Raji (cell line): Measurements from ENCODE around the gene SSC4D.

Experiments used
- POLR2A ChIP-seq: IDR thresholded peaks from 2 replicates; pipeline ENCODE4 v1.6.1; 2011; ENCODE audit warnings: low read depth, low read length, control low read depth; ENCODE audit not compliant: insufficient read depth

SSC4D gene

DNA sequence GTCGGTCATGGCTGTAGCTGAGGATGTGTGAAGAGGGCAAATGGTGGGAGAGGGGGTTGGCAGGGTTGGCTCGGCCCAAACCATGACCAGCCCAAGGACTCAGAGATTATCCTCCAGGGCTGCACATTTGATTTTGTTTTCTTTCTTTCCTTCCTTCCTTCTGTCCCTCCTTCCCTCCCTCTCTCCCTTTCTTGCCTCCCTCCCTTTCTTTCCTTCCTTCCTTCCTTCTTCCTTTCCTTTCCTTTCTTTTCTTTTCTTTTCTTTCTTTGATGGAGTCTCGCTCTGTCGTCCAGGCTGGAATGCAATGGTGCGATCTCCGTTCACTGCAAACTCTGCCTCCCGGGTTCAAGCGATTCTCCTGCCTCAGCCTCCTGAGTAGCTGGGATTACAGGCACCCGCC is 3.8 kb downstream of the SSC4D start:
- TF ChIP-seq POLR2A = no peak

DNA sequence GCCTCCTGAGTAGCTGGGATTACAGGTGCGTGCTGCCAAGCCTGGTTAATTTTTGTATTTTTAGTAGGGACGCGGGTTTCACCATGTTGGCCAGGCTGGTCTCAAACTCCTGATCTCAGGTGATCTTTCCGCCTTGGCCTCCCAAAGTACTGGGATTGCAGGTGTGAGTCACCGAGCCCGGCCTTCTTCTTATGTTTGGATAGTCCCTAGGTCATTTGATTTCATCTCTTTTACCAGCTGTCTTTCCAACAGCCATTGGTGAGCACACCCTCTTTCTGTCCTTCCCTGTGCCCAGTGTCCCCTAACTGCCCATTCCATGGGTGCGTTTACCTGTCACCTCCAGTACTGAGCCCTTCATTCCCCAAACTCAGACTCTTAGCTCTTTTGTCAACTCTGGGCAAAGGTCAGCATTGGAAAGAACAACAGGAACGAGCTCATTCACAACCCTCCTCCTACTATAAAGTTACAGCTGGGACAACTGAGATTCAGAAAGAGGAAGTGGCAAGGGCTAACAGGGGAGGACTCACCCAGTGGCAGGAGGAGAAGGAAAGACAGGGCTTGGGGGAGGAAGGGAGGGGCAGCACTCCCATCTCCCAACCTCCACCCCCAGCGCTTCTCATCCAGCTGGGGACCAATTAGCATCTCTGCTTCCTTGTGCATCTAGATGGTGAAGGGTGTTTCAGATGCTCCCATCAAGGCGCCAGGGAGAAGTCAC is 5.6 kb downstream of the SSC4D start:
- TF ChIP-seq POLR2A = no peak

DNA sequence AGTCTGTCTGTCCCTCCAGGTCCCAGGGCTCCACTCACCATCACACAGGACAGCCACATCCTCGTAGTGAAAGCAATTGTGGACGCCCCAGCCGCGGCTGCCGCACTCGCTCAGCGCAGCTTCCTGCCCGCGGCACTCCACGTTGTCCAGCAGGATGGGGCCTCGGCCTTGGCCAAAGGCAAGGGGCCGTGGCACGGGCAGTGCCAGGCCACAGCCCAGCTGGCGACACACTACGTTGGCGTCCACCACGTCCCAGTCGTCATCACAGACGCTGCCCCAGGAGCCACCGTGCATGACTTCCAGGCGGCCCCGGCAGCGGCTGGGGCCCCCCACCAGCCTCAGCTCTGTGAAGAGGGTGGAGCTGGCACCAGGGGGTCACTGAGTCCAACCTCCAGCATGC is 9.2 kb downstream of the SSC4D start:
- no peak for TF ChIP-seq POLR2A

DNA sequence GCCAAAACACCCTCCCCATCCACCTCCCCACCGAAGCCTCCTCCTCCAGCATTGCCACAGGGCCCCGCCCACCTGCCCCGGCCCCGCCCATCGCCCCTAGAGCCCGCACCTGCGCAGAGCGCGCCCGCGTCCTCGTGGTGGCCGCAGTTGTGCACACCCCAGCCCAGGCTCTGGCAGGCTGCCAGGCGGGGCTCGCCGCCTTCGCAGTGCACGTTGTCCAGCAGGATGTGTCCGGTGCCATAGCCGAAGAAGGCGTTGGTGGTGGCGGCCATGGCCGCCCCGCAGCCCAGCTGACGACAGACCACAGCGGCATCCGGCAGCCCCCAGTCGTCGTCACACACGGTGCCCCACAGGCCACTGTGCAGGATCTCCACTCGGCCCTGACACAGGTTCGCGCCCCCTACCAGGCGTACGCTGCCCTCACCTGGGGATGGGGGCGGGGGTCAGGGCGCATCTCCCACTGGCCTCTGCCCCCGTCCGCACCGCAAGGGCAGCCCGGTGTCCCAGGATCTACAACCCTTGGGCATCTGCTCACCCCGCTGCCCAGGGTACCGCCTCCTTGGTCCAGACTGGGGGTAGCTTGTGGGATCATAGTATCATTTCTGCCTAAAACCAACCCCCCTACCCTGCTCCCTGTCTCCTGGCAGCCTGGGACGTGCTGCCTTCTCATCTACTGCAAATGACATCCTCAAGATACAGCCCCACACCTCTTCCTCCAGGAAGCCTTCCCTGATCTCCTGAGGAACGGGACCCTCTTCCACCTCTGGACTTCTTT is 11.9 kb downstream of the SSC4D start:
- TF ChIP-seq POLR2A = no peak

DNA sequence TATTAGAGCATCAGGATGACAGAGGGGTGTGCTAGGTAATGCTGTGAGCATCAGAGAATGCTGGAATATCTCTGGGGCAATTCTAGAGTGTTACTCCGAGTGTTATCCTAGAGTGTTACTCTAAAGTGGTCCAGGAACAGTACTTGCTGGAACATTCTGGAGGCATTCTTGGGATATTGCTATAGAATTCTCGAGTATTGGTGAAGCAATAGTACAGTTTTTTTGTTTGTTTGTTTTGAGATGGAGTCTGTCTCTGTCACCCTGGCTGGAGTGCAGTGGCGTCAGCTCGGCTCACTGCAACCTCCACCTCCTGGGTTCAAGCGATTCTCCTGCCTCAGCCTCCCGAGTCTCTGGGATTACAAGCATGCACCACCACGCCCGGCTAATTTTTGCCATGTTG is 12.6 kb downstream of the SSC4D start:
- TF ChIP-seq POLR2A = no peak

DNA sequence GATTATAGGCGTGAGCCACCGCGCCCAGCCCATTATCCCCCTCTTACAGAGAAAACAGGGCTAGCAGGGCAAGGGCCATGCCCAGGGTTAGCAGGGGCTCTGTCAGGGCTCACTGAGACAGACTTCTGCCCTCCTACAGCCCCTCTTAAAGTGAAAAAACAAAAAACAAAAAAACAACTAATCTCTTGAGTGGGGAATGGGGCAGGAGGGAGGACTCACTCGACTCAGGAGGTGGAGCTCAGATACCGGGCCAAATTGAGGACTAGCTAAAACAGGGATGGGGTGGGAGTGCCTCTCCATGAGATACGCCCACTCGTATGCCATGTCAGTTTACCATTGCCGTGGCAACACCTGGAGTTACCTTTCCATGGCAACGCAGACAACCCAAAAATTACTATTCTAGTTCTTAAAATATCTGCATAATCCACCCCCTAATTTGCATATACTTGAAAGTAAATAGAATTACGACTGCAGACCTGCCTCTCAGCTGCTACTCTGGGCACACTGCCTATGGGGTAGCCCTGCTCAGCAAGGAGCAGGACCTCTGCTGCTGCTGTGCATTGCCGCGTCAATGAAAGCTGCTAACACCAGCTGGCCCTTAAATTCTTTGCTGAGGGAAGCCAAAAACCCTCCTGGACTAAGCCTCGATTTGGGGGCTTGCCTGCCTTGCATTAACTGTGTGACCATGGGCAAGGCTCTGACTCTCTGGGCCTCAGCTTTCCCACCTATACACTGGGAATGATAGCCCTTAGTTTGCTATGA is 13.4 kb downstream of the SSC4D start:
- TF ChIP-seq POLR2A = no peak

DNA sequence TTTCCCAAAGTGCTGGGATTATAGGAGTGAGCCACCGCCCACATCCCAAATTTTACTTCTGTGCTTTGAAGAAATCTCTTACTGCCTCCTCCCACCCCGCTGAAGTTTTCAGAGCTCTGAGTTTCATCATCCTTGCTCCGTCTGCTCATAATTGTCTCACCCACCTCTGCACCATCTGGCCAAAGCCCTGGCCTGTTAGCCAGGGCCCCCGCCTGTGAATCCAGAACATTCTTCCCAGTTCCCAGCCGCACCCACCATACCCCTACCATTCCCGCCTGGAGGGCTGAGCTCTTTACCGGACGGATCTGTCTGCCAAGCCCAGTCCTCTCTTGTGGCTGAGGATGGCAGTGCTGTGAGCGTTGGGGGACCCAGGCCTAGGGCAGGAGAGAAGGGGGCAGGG is 14.5 kb downstream of the SSC4D start:
- no peak for TF ChIP-seq POLR2A

GRCh38 chr7:76393116-76394031 is 16.1 kb downstream of the SSC4D start:
- TF ChIP-seq POLR2A = peak; percentile 91

DNA sequence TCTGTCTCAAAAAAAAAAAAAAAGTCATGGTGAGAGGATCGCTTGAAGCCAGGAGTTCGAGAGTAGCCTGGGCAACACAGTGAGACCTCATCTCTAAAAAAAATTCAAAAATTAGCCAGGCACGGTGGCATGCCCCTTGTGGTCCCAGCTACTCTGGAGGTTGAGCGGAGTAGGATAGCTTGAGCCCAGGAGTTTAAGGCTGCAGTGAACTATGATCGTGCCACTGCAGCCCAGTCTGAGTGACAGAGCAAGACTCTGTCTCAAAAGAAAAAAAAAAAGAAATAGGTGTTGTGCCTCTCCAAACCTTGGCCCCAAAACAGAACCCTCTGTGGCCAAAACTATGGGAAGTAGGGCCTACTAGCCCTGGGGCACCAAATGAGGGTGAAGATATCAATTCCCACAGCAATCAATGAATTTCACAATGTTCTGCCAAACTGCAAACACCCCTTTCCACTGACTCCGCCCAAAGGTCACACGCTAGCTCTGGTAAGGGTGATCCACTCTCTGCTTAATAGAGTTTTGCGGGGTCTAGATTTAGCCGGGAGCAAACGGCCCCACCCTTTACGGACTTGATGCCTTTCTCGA is 16.9 kb downstream of the SSC4D start:
- no peak; the same call in 1 of the 2 replicates for TF ChIP-seq POLR2A

- TF ChIP-seq POLR2A = no peak
Measured at GRCh38 chr7:76390092-76390491, 19.4 kb downstream of the SSC4D start.

DNA sequence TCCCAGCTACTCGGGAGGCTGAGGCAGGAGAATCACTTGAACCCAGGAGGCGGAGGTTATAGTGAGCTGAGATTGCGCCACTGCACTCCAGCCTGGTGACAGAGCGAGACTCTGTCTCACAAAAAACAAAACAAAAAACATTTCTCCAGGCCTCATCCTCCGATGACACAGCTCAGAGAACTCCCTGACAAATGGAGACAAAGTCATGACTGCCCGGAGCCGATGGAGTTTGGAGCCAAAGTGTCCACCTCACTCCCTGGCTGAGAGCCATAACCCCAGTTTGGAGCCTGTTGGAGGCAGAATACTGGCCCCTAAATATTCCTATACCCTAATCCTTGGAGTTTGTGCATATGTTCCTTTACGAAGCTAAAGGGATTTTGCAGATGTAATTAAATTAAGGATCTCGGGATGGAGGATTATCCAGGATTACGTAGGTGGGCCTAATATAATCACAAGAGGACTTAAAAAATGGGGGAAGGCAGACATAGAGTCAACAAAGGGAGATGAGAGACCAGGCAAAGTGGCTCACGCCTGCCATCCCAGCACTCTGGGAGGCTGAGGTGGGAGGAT is 22.7 kb downstream of the SSC4D start:
- TF ChIP-seq POLR2A = no peak

- no peak for TF ChIP-seq POLR2A
Measured at GRCh38 chr7:76383089-76383944, 26.2 kb downstream of the SSC4D start.

DNA sequence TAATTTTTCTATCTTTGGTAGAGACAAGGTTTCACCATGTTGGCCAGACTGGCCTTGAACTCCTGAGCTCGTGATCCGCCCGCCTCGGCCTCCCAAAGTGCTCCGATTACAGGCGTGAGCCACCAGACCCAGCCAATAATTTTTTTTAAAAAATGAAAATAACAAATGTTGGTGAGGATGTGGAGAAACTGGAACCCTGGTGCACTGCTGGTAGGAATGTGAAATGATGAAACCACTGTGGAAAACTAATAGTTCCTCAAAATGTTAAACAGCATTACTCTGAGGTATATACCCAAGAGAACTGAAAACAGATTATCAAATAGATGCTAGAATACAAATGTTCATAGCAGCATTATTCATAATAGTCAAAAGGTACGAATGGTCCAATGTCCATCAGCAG is 27.7 kb downstream of the SSC4D start:
- no peak for TF ChIP-seq POLR2A
